ENCODE data around the gene VAV3. TPM values are rescaled to one million over a fixed set of nuclear protein-coding genes. Genes with fewer than 3 reads are reported as not detected.
"Not testable (repeated sequence)": the region's sequence is repeated elsewhere in the genome, so short reads cannot be mapped to it uniquely, and the experiment has no call there.

The VAV3 gene
- total RNA-seq, 1 donor from 2014 or later: 2.9 TPM

DNA sequence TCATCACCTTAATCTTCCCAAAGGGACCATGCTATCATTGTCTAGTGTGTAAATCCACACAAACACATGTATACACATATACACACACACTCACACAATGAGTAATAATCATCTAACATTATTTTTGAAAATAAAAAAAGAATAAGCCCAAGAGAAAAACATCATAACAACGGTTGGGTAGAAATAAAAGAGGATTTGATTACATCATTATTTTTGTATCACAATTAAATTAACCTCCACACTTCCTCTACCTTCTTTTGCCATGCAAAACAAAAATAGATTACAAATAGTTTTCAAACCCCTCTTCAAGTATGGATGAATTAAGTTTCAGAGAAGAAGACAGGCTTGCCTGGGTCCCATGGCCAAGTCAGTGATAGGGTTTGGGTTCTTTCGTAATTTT is 238.1 kb downstream of the VAV3 start:
- no peaks in the 10 kb centered on the region for H3K4me1 Mint-ChIP-seq
- H3K4me3 Mint-ChIP-seq: no peak overlapping the region
- no peaks in the 10 kb centered on the region for H3K9me3 Mint-ChIP-seq
- TF ChIP-seq, protein P1, sequence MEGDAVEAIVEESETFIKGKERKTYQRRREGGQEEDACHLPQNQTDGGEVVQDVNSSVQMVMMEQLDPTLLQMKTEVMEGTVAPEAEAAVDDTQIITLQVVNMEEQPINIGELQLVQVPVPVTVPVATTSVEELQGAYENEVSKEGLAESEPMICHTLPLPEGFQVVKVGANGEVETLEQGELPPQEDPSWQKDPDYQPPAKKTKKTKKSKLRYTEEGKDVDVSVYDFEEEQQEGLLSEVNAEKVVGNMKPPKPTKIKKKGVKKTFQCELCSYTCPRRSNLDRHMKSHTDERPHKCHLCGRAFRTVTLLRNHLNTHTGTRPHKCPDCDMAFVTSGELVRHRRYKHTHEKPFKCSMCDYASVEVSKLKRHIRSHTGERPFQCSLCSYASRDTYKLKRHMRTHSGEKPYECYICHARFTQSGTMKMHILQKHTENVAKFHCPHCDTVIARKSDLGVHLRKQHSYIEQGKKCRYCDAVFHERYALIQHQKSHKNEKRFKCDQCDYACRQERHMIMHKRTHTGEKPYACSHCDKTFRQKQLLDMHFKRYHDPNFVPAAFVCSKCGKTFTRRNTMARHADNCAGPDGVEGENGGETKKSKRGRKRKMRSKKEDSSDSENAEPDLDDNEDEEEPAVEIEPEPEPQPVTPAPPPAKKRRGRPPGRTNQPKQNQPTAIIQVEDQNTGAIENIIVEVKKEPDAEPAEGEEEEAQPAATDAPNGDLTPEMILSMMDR (conservative IDR thresholded peaks at IDR 0.05): no peak
- no peak for DNase-seq (ENCODE audit: low read depth, low spot score)
- no peaks in the 10 kb centered on the region for H3K27me3 Mint-ChIP-seq (ENCODE audit: low read depth)
- H3K27ac Mint-ChIP-seq (ENCODE audit: unreplicated experiment): no peak overlapping the region
- no peaks in the 10 kb centered on the region for H3K36me3 Mint-ChIP-seq (ENCODE audit: low read depth)

DNA sequence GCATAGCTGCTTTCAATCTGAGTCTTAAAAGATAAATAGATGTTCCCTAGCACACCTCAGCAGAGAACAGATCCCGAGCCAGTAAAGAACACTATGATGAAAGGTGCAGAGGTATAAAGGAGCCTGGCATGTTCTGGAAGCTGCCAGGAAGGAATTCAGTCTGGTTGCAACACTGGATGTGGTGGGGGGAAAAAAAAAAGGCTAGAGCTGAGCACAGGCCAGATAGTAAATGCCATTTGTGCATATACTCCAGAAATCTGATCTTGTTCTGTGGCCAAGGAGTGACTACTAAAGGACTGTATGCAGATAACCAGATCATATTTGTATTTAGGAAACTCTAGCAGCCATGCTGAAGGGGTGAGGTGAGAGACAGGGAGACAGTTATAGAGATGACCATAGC is 240.3 kb downstream of the VAV3 start:
- Mint-ChIP-seq H3K27me3 (ENCODE audit: low read depth) (no peaks in the 10 kb centered on the region), H3K27ac (ENCODE audit: unreplicated experiment) (no peak overlapping the region), H3K36me3 (ENCODE audit: low read depth) (no peaks in the 10 kb centered on the region), H3K4me1 (no peaks in the 10 kb centered on the region), H3K9me3 (no peaks in the 10 kb centered on the region), H3K4me3 (no peak overlapping the region)
- no peak for DNase-seq (ENCODE audit: low read depth, low spot score)
- TF ChIP-seq, protein P1 (conservative IDR thresholded peaks at IDR 0.05): no peak

DNA sequence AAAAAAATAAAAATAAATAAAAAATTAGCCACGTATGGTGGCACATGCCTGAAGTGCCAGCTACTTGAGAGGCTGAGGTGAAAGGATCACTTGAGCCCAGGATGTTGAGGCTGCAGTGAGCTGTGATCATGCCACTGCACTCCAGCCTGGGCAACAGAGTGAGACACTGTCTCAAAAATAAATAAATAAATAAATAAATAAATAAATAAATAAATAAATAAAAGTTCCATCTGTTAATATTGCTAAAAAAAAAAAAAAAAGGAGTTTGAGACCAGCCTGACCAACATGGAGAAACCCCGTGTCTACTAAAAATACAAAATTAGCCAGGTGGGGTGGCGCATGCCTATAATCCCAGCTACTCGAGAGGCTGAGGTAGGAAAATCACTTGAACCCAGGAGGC is 244.8 kb downstream of the VAV3 start:
- H3K27ac Mint-ChIP-seq (ENCODE audit: unreplicated experiment); H3K9me3 Mint-ChIP-seq; H3K4me1 Mint-ChIP-seq; H3K4me3 Mint-ChIP-seq; H3K36me3 Mint-ChIP-seq (ENCODE audit: low read depth); DNase-seq (ENCODE audit: low read depth, low spot score); H3K27me3 Mint-ChIP-seq (ENCODE audit: low read depth): not testable (repeated sequence)

DNA sequence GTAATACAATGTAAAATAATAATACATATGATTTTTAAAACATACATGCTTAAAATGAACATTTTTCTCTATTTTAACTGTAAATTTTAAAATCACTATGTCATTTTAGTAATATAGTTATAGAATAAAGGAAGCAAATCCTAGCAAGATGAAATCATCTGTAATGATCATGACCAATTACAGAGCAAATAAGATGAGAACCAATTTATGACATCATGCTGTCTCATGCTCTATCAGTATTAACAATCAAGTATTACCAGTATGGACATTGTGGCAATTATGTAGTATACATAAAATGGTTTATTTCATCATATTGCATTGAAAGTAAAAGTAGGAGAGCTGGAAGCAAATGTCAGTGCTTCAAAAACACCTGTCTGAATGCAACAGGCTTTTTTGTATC is 255.0 kb downstream of the VAV3 start:
- no peaks in the 10 kb centered on the region for H3K36me3 Mint-ChIP-seq (ENCODE audit: low read depth)
- H3K4me1 Mint-ChIP-seq: no peaks in the 10 kb centered on the region
- no peak for DNase-seq (ENCODE audit: low read depth, low spot score)
- no peaks in the 10 kb centered on the region for H3K27me3 Mint-ChIP-seq (ENCODE audit: low read depth)
- no peak overlapping the region for H3K27ac Mint-ChIP-seq (ENCODE audit: unreplicated experiment)
- no peaks in the 10 kb centered on the region for H3K9me3 Mint-ChIP-seq
- H3K4me3 Mint-ChIP-seq: no peak overlapping the region
- TF ChIP-seq, protein P1 (conservative IDR thresholded peaks at IDR 0.05): no peak

DNA sequence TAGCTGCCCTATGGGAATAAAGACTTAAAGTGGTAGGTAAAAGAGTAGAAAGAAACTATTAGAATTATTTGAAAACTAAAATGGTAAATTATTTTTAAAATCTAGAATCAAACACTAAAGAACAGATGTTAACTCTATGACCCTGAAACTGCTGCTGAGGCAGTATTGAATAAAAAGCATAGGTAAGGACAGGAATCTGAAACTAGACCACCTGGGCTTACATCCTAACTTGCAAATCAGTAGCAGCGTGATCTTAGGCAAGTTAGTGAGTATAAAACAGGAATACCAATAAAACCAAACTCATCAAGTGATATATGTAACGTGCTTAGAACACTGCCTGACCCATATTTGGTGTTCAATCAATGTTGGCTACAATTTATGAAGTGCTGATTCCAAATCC is 257.9 kb downstream of the VAV3 start:
- H3K36me3 Mint-ChIP-seq (ENCODE audit: low read depth): no peaks in the 10 kb centered on the region
- no peak overlapping the region for H3K27ac Mint-ChIP-seq (ENCODE audit: unreplicated experiment)
- H3K9me3 Mint-ChIP-seq: no peaks in the 10 kb centered on the region
- TF ChIP-seq, protein P1 (conservative IDR thresholded peaks at IDR 0.05): no peak
- peaks cover 5% of the 10 kb centered on the region for H3K4me1 Mint-ChIP-seq
- DNase-seq (ENCODE audit: low read depth, low spot score): no peak
- H3K27me3 Mint-ChIP-seq (ENCODE audit: low read depth): no peaks in the 10 kb centered on the region
- H3K4me3 Mint-ChIP-seq: no peak overlapping the region

DNA sequence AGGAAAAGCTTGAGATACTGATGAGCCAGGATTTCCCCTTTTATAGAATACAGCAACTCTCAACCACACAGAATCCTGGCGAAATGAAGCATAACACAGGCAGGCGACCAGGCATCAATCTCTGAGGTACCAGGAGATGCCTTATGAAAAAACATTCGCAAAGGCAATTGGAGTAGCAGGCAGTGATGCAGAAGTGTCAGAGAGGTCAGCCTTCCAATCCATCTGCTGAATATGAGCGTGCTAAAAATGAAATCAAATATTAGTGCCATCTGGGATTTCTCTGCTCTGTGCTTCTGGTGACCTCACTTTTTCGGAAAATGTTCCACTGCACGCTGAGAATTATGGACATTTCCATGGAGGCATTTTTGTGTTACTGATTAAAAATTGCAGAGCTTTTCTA is 258.8 kb downstream of the VAV3 start:
- H3K4me1 Mint-ChIP-seq: peaks cover 5% of the 10 kb centered on the region
- peaks cover 3% of the 10 kb centered on the region for H3K9me3 Mint-ChIP-seq
- H3K27ac Mint-ChIP-seq (ENCODE audit: unreplicated experiment): no peak overlapping the region
- DNase-seq (ENCODE audit: low read depth, low spot score): no peak
- H3K36me3 Mint-ChIP-seq (ENCODE audit: low read depth): no peaks in the 10 kb centered on the region
- TF ChIP-seq, protein P1 (conservative IDR thresholded peaks at IDR 0.05): no peak
- no peak overlapping the region for H3K4me3 Mint-ChIP-seq
- H3K27me3 Mint-ChIP-seq (ENCODE audit: low read depth): no peaks in the 10 kb centered on the region
